Stimulated activated naive CD8-positive, alpha-beta T cell treated with anti-CD3 and anti-CD28 coated beads, Interleukin-15, Interleukin-2, amounts not matched to agents 100 U/mL and 50 U/mL, for 24 hours (primary cell): ENCODE results near the gene ZNF398.
"Not testable (repeated sequence)": the region's sequence is repeated elsewhere in the genome, so short reads cannot be mapped to it uniquely, and the experiment has no call there.

Source experiments
- ATAC-seq: fragments of 150-1000 bp; cut with Tn5 transposase; one replicate; pipeline ENCODE4 v1.10.0; 2021
- DNase-seq: peaks from one replicate; pipeline ENCODE4 v3.0.0; 2021

ZNF398 gene

DNA sequence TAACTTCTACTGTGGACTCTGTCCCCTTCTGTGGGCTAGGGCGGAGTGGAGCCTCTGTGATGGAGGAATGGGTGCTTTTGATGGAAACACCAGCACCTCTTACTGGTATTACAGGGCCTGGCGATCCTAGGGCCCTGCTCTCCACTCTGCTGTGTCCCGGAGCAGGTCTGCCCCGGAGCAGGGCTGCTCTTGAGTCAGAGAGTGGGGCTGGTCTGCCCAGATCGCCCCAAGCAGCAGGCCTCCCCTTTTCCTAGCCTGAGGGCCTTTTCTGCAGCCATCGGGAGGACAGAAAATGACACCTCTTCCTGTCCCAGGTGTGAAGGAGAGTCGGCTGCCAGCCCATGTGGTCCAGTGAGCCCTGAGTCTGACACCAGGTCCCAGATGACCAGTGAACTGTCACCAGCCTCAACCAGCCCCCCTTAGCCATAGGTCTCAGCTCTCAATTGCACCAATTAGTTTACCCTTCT is 49.5 kb downstream of the ZNF398 start:
- DNase-seq (no peak), ATAC-seq (no peak)

DNA sequence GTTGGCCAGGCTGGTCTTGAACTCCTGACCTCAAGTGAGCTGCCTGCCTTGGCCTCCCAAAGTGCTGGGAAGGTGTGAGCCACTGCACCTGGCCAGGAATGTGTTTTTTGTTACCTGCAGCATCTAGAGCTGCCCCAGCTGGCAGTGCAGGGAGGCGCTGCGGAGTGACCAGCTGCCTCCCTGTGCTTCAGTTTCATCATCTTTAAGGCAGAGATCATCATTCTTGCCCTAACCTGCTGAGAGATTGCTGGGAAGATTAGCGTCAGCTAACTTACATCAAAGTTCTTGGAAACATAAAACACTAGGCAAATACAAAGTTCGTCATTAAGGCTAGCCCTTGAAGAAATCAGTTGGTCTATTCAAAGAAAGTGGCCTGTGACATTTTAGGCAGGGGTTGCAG is 50.4 kb downstream of the ZNF398 start:
- ATAC-seq, result no peak

DNA sequence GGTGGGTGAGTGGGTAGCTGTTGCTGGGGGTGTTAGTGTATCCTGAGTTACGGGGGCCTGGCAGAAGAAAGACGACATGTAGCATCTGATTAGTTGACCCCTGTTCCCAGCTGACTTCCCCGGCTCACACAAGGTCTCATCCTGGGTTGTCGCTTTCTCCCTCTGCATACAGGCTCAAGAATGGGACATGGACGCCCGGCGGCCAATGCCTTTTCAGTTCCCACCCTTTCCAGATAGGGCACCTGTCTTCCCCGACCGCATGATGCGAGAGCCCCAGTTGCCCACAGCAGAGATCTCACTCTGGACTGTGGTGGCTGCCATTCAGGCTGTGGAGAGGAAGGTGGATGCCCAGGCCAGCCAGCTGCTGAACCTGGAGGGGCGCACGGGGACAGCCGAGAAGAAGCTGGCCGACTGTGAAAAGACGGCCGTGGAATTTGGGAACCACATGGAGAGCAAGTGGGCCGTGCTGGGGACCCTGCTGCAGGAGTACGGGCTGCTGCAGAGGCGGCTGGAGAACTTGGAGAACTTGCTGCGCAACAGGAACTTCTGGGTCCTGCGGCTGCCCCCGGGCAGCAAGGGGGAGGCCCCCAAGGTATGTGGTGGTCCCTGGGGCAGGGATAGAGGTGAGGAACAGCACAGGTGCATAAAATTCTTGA is 51.0 kb downstream of the ZNF398 start:
- ATAC-seq (no peak), DNase-seq (no peak)

More for the DNA sequence above, 50.4 kb downstream of the ZNF398 start:
- no peak for DNase-seq

DNA sequence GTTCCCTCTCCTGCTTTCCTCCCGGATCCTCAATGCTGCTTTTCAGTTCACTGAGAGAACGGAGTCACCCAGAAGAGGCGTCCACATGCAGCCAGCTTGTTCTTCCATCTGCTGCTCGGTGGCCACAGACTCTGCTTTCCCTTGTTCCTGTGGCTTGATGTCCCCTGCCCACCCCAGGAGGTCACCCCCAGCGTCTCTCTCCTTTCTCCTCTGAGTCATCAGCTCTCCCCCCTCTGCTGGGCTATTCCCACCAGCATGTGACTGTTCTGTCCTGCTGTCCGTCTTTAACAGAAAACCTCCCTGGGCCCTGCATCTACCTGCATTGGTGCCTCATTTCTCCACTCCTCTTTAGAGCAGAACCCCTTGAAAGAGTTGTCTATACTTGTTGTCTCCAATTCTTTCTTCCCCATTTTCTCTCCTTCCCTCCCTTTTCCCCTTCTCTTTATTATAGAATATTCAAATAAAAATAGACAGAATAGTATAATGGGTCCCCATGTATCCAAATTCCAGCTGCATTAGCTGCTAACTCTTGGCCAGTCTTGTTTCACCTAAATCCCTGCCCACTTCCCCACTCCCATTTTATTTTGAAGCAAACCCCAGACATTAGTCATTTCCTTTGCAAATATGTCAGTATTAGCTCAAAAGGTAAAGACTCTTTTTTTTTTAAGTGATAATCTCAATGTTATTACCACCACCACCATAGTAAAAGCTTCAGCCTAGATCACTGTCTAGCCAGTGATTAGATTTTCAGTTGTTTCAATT is 52.2 kb downstream of the ZNF398 start:
- ATAC-seq (no peak), DNase-seq (no peak)

DNA sequence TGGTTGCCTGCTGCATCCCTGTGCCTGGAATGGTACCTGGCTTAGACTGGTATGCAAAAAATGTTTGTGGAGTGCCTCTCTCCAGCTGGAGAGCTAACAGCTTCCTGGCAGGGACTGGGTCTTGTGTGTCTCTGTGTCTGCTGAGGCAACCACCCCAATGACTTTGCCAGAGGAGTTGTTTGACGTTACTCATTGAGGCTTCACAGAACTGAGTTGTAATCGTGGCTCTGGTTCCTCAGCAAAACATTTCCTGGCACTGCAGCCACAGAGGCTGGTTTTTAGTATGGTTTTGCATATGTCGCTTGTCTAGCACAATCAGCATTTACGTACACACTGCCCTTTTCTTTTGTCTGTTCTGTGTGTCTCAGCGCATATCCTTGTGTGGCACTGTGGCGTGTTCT is 55.6 kb downstream of the ZNF398 start:
- peak; percentile 47 for ATAC-seq
- no peak for DNase-seq

DNA sequence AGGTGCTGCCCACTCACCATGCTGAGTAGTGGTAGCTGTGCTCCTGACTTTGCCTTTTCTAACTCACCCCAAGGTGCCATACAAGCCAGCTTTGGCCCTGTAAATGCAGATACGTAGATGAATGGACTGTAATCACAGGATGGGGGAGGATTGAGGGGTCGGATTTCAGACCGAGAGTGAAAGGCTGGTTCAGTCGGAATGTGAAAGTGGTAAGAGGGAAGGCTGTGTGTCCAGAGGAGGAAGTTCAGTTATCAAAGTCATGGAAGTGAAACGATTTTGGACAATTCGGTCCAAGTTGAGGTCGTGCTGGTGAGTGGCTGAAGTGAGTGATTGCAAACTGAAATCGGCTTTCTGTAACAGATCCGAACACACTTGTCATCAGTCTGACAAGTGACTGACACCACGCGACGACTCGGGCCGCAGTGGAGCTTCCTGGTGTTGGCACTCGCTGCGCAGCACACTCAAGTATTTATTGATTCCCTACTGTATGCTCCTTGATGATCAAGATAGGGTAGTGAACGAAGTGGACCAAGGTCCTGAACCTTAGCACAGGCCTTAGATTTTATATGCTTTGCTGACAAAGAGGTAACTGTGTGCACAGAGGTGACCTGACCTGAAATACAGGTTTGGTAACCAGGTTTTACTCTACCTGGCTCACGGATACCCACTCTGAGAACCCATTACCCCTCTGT is 58.6 kb downstream of the ZNF398 start:
- ATAC-seq (no peak), DNase-seq (no peak)

DNA sequence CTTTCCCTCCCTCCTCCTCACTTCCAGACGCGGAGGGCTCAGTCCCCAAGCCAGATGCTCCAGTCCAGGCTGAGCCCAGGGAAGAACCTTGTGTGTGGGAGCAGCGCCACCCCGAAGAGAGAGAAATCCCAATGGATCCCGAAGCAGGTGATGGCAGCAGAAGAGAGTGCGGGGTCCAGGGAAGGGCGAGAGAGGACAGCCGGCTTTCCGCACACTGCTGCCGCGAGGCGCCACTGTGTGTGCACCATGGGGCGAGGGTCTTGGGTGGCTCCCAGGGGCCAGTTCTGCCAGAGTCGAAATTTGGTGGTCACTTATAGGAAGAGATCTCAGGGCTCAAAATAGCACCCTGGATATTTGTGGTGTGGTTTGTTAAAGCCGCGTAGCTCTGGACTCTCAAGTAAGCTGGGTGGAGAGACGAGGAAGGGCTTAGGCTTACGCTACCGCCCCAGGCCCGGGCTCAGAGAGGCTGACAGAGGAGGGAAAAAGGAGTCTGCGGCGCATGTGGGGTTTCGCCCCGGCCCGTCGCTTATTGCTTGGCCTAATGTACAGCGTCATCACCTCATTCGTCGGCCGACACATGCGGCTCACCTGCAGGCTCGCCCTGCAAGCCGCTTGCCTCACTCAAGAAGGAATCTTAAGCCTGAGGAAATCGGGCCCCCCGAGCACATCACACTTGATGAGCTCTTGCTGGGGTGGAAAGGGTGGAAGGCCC is 60.2 kb downstream of the ZNF398 start:
- ATAC-seq, result no peak
- DNase-seq, result no peak

DNA sequence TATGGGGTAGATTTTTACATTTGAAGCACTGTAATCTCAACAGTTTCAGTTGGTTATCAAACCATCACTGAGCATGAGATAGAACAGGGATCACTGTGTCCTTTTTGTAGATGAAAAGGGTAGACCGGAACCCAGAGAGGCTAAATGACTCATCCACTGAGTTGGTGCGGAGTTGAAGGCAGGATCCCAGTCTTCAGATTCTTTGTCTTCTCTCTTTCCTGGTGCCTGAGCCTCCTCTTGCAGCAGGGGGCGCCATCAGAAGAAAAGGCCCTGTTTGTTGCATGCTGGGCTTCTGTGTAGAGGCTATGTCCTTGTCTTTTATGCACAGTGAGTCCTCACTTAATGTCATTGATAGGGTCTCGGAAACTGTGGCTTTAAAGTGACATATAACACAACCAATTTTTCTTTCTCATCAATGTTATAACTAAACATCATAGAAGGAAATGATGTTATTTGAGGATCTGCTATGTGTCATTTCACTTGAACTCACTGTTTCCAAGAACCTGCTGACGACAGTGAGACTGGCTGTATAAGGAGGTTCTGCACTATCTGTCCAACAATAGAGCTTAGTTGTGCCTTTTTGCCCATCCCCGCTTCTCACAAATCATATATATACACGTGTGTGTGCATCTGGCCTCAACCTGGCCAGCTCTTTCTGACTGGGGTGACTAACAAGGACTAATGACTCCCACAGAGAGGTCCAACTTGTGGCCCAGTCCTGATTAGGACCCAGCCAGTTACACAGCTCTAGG is 62.4 kb downstream of the ZNF398 start:
- DNase-seq (peak; percentile 82), ATAC-seq (peak; percentile 89)

DNA sequence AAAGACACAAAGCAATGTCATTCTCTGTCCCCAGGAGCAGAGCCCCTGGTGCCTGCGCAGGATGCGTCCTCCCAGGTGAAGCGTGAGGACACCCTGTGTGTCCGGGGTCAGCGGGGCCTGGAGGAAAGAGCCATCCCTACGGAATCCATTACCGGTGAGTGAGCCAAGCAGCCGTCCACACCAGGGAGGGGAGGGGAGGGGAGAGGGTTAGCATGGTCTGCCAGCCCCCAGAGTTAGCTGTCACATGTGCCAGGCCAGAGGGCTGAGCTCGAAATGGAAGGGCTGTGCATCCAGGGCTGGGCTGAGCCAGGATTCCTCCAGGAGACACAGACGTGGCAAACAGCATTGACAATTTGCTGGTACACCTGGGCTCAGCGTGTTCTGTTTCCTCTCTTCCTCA is 63.3 kb downstream of the ZNF398 start:
- no peak for ATAC-seq

DNA sequence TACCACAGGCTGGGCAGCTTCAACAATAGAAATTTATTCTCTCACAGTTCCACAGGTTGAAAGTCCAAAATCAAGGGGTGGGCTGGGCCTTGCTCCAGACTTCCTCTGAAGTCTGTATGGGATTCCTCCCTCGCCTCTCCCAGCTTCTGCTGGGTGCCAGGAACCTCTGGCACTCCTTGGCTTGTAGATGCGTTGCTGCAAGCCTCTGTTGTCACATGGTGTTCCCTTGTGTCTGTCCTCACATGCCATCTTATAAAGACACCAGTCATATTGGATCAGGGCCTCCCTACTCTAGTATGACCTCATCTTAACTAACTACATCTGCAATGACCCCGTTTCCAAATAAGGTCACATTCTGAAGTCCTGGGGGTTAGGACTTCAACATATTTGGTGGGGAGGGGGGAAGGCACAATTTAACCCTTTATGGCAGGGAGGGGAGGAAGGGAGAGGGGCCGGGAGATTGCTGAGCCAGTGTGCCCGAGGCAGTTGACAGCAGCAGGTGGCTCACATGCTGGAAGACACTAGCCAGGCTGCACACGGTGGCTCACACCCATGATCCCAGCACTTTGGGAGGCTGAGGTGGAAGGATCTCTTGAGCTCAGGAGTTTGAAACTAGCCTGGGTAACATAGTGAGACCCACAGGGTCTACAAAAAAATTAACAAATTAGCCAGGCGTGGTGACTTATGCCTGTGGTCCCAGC is 66.9 kb downstream of the ZNF398 start:
- DNase-seq, result no peak
- ATAC-seq, result no peak

More for the DNA sequence above, 63.3 kb downstream of the ZNF398 start:
- DNase-seq, result no peak

DNA sequence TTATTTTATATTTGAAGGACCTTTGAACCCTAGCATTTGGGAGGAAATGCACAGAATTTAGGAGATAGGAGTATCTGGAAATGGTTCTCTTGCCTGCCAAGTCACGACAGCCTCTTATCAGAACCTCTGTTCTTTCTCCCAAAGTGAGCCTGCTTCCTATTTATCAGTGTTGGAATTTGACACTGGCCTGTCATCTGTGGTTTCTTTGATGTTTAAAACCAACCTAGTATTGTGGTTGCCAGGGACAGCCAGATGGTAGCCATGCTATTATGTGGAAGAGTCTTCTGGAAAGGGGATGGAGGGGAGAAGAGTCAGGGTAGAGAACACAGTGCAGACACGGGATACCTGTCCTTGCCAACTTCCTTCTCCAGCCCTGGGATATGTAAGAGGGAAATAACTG is 69.1 kb downstream of the ZNF398 start:
- ATAC-seq (no peak), DNase-seq (no peak)

DNA sequence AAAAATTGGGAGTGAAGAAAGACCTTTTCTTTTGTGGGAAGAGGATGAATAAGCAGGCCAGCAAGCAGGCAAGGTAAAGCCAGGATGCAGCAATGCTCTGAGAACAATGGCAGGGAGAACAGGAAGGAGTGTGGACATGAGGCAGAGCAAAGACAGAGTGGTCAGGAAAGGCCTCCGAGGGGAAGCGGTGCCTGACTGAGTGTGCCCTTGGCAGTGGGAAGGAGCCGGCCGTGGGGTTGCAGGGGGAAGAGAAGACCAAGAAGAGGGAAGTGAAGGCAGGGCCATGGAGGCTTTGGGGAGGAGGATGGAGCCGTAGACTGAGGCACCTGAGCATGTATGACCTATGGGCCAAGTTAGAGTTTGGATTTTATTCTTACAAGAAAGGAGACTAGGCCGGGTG is 70.3 kb downstream of the ZNF398 start:
- ATAC-seq (no peak), DNase-seq (no peak)

DNA sequence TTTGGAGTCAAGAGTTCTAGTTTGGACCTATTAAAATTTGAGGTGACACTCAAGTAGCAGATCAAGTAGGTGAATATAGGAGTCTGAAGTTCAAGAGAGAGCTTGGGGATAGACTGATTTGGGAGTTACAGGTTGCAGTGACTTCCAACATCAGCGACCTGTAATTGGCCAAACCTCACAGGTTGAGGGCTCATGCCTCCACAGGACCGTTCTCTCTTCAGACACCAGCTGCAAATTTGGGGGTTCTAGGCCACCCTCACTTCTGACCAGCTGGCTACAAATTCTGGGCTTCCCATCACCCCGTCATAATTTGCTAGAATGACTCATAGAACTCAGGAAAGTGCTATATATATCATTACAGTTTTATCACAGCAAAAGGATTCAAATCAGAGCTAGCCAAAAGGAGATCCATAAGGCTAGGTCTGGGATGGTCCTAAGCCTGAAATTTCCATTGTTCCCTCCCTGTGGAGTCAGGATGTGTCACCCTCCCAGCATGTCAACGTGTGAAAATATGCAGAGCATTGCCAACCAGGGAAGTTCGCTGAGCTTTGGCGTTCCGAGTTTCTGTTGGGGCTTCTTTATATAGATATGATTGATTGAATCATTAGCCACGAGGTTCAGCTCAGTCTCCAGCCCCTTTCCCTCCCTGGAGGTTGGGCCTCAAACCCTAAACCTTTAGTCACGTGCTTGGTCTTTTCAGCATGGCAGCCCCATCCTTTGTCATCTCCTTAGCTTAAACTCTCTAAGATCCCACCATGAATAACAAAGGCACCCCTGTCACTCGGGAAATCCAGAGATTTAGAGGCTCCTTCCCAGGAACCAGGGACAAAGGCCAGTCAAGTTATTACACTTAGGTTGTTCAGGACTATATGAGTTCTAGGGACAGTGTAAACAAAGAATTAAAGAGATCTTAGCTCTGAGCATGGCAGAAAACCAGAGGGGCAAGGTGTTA is 71.5 kb downstream of the ZNF398 start:
- no peak for ATAC-seq

DNA sequence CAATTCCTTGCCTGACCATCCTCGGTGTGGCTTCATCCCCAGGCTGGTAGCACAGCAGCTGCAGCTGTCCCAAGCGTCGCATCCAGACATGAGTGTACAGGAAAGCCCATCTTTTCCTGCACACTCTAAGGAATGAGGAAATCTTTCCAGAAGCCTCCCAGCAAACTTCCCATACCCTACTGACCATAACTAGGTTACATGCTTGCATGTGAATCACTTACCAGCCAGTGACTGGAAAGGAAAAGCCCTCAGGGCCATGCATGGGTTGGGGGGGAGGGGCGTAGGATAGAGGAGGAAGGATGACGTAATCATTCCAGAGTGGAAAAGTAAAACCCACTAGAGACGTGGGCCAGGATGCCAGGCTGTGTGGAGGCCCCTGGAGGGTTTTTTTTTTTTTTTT is 73.3 kb downstream of the ZNF398 start:
- no peak for DNase-seq
- no peak for ATAC-seq

More for the DNA sequence above, 71.5 kb downstream of the ZNF398 start:
- DNase-seq, result no peak

DNA sequence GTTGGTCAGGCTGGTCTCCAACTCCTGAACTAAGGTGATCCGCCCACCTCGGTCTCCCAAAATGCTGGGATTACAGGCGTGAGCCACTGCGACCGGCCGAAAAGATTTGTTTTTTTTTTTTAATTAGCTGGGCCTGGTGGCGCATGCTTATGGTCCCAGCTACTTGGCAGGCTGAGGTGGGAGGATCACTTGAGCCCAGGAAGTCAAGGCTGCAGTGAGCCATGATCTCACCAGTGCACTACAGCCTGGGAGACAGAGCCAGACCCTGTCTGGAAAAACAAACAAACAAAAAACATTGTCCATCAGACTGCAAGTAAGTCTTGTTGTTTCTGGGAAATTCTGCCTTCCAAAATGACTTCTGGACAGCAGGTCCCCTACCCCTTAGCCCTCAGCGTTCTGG is 75.9 kb downstream of the ZNF398 start:
- ATAC-seq (no peak), DNase-seq (no peak)

DNA sequence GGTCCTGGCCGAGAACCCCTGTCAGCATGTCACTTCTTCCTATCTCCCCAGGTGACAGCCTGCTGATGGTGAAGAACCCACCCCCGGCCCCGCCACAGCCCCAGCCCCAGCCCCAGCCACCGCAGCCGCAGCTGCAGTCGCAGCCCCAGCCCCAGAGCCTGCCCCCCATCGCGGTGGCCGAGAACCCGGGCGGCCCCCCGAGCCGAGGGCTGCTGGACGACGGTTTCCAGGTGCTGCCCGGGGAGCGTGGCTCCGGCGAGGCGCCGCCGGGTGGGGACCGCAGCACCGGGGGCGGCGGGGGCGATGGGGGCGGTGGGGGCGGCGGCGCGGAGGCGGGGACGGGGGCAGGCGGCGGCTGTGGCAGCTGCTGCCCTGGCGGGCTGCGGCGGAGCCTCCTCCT is 76.5 kb downstream of the ZNF398 start:
- ATAC-seq (no peak), DNase-seq (no peak)

DNA sequence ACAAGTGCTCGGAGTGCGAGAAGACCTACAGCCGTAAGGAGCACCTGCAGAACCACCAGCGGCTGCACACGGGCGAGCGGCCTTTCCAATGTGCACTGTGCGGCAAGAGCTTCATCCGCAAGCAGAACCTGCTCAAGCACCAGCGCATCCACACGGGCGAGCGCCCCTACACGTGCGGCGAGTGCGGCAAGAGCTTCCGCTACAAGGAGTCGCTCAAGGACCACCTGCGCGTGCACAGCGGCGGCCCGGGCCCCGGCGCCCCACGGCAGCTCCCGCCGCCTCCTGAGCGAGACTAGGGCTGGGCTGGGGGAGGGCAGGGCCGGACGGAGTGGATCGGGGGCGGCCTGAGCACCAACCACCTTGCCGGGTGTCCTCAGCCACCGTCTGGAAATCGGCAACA is 77.1 kb downstream of the ZNF398 start:
- DNase-seq, result no peak
- ATAC-seq, result peak; percentile 5

DNA sequence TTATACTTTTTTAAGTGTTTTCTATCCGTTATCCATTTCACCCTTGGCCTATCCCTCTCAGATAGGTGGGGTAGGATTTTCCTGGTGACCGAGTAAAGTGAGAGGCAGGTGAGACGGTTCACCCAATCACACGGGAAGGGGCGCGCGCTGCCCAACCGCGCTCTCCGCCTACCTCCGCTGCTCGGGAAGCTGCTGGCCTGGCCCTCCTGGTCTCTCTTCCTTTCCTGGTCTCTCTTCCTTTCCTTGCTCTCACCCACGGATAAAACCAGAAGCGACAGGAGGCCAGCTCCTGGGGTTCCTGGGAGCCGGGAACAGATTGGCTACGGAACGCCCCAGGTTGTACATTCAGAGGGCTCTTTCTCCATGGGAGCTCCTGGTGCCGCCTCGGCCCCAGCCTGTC is 77.9 kb downstream of the ZNF398 start:
- ATAC-seq (no peak), DNase-seq (no peak)

DNA sequence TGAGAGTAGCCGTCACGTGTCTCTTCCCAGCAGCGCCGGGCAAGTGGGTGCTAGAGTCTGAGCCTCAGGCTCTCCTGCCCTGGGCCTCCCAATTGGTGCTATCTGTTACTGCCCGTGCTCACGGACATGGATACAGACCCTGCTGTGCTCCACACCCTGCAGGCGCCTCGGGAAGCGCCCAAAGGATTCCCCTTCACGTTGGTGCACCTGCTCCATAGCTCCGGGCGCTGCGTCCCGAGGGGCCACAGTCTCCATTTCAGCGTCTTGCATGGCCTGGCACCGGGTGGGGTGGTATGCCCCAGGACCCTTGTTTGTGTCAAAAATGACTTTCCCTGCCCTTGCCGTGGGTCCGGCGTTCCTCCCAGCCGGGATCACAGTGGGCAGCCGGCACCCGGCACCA is 78.4 kb downstream of the ZNF398 start:
- ATAC-seq (no peak), DNase-seq (no peak)

DNA sequence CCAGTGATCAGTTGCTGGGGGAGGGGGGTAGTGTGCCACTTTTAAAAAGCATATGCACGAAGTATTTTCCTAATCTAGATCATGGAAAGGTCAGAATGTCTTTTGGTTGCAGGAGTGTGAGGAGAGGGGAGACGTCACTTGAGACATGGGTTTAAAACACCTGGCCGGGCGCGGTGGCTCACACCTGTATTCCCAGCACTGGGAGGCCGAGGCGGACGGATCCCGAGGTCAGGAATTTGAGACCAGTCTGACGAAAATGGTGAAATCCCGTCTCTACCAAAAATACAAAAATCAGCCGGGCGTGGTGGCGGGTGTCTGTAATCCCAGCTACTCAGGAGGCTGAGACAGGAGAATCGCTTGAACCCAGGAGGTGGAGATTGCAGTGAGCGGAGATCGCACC is 79.1 kb downstream of the ZNF398 start:
- not testable (repeated sequence) for ATAC-seq

More for the DNA sequence above, 79.1 kb downstream of the ZNF398 start:
- not testable (repeated sequence) for DNase-seq
